Colonic mucosa (tissue), 4 donors: ENCODE measurements around the gene CORO1A. TPM values are rescaled to one million over a fixed set of nuclear protein-coding genes. Genes with fewer than 3 reads are reported as not detected.
A peak's percentile ranks its signal among the peaks of the same experiment; 100 is the strongest.

ENCODE experiments used
- DNase-seq: peaks from one replicate; pipeline ENCODE4 v3.0.0-alpha.2; 2020
- H3K27ac ChIP-seq: fragments of 200-600 bp; one replicate; pipeline ENCODE4 v1.8.0; 2021
- H3K27me3 ChIP-seq: fragments of 200-600 bp; one replicate; pipeline ENCODE4 v1.8.0; 2021
- H3K36me3 ChIP-seq: fragments of 200-600 bp; one replicate; pipeline ENCODE4 v1.8.0; 2021
- H3K4me1 ChIP-seq: fragments of 200-600 bp; one replicate; pipeline ENCODE4 v1.8.0; 2021; ENCODE audit warnings: mild to moderate bottlenecking
- H3K4me3 ChIP-seq: fragments of 200-600 bp; one replicate; pipeline ENCODE4 v1.8.0; 2021
- H3K9ac ChIP-seq, 2 donors: one replicate each; pipeline ENCODE4 v1.7.0; 2013; ENCODE audit warnings: control low read depth in 2 of 2, low read depth in 2 of 2, low read length in 2 of 2
- H3K9me3 ChIP-seq: fragments of 200-600 bp; one replicate; pipeline ENCODE4 v1.8.0; 2021
- intact Hi-C: fragments of 100-400 bp; cut with DNase I; formaldehyde crosslinking; loops from one replicate; pipeline ENCODE4 v1.14.1; 2022
- total RNA-seq, 2 donors: library from RNA; stranded (reverse); fragmentation: NEBNext Ultra II Directional in 1 of 2; extraction: Animal tissue kit (Norgen Biotek cat#: 25700) in 1 of 2; gene quantifications; one replicate each; pipeline ENCODE4 v1.2.1, GENCODE V29; 2021
- TF ChIP-seq, protein P1 (sequence below): fragments of 200-600 bp; IDR thresholded peaks from one replicate; pipeline ENCODE4 v1.8.0; 2022; ENCODE audit warnings: antibody characterized with exemption, mild to moderate bottlenecking
- donor health status: healthy.
- donor health status: DM: no; HTN: no; CAD: no.
- donor health status: DM: no; HTN: no; CAD: no.

The CORO1A gene
- total RNA-seq, result 10 to 100 TPM; 16.5 to 20.0 TPM

GRCh38 chr16:30183233-30184095 is at the start of gene CORO1A:
TSS of gene CORO1A (plus strand) at chr16:30183602. CDS start at chr16:30185210, 1,608 bp downstream.
- peak; percentile 91 for DNase-seq
- Histone ChIP-seq H3K36me3 (no peaks in the 10 kb centered on the region), H3K9ac (peak within 1 kb of the TSS; percentile 71 to 77), H3K27ac (peak within 1 kb of the TSS; percentile 73), H3K27me3 (no peaks in the 10 kb centered on the region), H3K4me3 (peak within 1 kb of the TSS; percentile 34), H3K9me3 (no peaks in the 10 kb centered on the region), H3K4me1 (peaks cover 5% of the 10 kb centered on the region)
- intact Hi-C loops, result no loop called here
- TF ChIP-seq, protein P1, sequence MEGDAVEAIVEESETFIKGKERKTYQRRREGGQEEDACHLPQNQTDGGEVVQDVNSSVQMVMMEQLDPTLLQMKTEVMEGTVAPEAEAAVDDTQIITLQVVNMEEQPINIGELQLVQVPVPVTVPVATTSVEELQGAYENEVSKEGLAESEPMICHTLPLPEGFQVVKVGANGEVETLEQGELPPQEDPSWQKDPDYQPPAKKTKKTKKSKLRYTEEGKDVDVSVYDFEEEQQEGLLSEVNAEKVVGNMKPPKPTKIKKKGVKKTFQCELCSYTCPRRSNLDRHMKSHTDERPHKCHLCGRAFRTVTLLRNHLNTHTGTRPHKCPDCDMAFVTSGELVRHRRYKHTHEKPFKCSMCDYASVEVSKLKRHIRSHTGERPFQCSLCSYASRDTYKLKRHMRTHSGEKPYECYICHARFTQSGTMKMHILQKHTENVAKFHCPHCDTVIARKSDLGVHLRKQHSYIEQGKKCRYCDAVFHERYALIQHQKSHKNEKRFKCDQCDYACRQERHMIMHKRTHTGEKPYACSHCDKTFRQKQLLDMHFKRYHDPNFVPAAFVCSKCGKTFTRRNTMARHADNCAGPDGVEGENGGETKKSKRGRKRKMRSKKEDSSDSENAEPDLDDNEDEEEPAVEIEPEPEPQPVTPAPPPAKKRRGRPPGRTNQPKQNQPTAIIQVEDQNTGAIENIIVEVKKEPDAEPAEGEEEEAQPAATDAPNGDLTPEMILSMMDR, result no peak

DNA sequence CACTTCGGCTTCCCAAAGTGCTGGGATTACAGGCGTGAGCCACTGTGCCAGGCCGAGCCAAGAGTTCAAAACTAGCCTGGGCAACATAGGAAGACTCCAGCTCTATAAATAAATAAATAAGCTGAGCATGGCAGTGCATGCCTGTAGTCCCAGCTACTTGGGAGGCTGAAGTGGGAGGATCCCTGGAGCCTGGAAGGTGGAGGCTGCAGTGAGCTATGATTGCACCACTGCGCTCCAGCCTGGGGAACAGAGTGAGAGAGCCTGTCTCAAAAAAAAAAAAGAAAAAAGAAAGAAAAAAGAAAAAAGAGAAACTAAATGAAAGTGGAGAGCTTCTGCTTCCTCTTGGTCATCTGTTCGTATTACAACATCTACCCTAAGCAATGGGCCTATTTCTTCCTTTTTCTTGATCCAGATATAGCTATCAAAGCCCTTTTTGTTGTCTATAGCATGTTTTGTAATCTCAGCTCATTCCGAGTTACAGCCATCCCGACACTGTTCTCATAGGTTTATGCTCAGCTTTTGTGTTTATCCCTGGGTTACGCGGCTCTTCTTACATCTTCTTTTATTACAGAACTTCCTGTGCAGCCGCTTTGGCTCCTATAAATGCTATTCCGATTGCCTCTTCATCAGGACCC is 46.3 kb upstream of the CORO1A start:
- no peak overlapping the region for H3K4me3 ChIP-seq
- no peak overlapping the region for H3K27ac ChIP-seq
- H3K4me1 ChIP-seq, result peaks cover 11% of the 10 kb centered on the region
- DNase-seq, result no peak
- TF ChIP-seq, protein P1, result no peak
- no peaks in the 10 kb centered on the region for H3K36me3 ChIP-seq
- intact Hi-C loops, result no loop called here
- H3K9me3 ChIP-seq, result no peaks in the 10 kb centered on the region
- H3K9ac ChIP-seq, result peak overlapping the region in 1 of 2 donors; percentile 19
- H3K27me3 ChIP-seq, result no peaks in the 10 kb centered on the region

DNA sequence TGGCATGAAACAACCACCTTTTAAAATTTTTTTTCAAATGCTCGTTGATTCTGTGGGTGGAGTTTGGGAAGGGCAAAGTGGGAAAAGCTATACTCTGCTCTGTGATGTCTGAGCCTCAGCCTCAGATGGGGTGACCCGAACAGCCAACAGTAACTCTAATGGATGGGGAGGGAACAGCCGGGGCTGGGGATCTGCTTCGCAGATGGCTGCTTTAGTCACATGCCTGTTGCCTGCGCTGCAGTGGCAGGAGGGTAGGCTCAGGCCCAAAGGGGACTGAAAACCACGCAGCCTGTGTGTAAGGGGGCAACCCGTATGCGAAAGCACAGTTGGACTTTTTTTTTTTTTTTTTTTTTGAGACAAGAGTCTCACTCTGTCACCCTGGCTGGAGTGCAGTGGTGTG is 45.5 kb upstream of the CORO1A start:
- Histone ChIP-seq H3K4me3 (no peak overlapping the region), H3K36me3 (no peaks in the 10 kb centered on the region), H3K9me3 (no peaks in the 10 kb centered on the region), H3K27ac (no peak overlapping the region), H3K27me3 (no peaks in the 10 kb centered on the region), H3K9ac (no peak overlapping the region), H3K4me1 (peaks cover 11% of the 10 kb centered on the region)
- no peak for DNase-seq
- intact Hi-C loops, result no loop called here
- TF ChIP-seq, protein P1, result no peak

DNA sequence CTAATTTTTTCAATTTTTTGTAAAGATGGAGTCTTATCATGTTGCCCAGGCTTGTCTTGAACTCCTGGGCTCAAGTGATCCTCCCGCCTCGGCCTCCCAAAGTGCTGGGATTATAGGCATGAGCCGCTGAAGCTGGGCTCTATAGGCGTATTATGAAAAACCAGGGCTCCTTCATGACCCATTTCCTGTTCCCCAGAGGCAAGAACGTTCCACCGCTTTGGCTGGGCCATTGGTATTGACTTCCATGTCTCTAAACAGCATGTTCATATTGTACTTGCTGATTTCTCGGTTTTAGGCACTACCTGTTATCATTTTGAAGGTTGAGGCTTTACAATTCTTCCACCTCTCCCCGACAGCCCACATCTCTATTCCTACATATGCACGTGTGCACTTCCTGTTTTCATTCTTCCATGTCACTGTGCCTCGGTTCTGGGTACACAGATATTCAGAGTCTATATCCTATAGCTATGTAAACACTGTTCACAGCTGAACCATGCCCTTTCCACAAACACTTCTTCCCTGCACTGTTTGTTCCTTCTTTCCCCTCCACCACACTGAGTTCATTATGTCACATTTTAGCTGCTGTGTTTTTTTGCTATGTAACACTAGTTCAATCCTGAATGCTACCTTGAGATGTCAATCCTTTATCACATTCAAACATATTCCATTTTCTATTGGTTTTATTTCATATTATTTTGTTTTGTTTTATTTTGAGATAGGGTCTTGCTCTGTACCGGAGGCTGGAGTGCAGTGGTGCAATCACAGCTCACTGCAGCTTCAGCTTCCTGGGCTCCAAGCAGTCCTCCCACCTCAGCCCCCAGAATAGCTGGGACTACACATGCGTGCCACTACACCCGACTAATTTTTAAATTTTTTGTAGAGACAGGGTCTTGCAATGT is 43.6 kb upstream of the CORO1A start:
- Histone ChIP-seq H3K27me3 (no peaks in the 10 kb centered on the region), H3K9me3 (no peaks in the 10 kb centered on the region), H3K27ac (peak overlapping the region; percentile 66), H3K9ac (no peak overlapping the region), H3K4me1 (peaks cover 11% of the 10 kb centered on the region), H3K4me3 (no peak overlapping the region), H3K36me3 (no peaks in the 10 kb centered on the region)
- intact Hi-C loops, result no loop called here
- peak; percentile 61 for DNase-seq
- TF ChIP-seq, protein P1, result no peak

DNA sequence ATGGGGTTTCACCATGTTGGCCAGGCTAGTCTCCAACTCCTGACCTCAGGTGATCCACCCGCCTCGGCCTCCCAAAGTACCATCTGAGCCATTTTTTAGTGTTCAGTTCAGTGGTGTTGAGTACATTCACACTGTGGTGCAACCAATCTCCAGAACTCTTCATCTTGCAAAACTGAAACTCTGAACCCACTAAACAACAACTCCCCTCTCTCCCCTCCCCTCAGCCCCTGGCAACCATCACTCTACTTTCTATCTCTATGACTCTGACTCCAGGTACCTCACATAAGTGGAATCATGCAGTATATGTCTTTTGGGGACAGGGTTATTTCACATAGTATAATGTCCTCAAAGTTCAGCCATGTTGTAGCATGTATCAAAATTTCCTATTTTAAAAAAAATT is 41.7 kb upstream of the CORO1A start:
- intact Hi-C loops, result no loop called here
- Histone ChIP-seq H3K4me1 (peaks cover 11% of the 10 kb centered on the region), H3K9me3 (no peaks in the 10 kb centered on the region), H3K9ac (no peak overlapping the region), H3K4me3 (no peak overlapping the region), H3K27me3 (no peaks in the 10 kb centered on the region), H3K36me3 (no peaks in the 10 kb centered on the region), H3K27ac (no peak overlapping the region)
- TF ChIP-seq, protein P1, result no peak
- no peak for DNase-seq
